Measurements from ENCODE around the gene RETSAT.

Gene RETSAT

GRCh38 chr2:85308201-85308600 lies 46.1 kb downstream of the RETSAT start:
- DNase-seq (ENCODE audit: low spot score) = no peak

DNA sequence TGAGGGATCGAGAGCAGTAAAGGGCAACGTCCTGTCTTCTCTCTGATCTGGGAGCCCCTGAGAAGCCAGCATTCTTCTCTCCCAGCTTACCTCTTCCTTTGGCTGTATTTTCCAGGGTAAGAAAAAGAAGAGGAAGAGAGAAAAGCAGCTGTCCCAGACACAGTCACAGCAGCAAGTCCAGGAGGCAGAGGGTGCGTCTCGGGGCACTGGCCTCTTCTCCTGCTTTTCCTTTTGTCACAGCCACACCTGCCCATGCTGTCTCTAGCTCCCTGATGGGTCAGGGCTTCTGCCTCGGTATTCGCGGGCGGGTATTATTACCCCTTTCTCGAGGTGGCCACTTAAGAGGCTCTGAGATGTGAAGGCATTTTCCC lies 46.8 kb downstream of the RETSAT start:
- DNase-seq (ENCODE audit: low spot score) = no peak

- DNase-seq (ENCODE audit: low spot score) = no peak
Measured at GRCh38 chr2:85303780-85304531, 50.4 kb downstream of the RETSAT start.

DNA sequence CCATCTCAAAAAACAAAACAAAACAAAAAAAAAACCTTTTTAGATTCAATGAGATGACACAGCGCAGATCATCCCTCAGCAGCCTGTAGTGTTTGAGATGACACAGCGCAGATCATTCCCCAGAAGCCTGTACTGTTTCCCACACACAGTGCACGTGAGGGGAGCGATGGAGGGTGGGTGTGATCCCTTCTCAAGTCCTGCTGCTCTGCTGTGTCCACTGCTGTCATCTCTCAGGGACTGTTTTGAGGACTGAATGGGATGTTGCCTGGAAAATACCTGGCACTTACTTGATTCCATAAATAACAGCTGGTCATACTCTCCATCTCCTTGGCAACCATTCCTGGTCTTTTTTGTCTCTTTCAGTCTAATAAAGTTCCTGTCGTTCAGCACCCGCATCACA lies 52.2 kb downstream of the RETSAT start:
- DNase-seq (ENCODE audit: low spot score) = no peak
